ENCODE results near the gene ELP4.

- TF ChIP-seq EZH2phosphoT487 (IDR thresholded peaks at IDR 0.05; ENCODE audit: insufficient read depth, low read depth): no peak
- no peak for TF ChIP-seq EZH2 (IDR thresholded peaks at IDR 0.05; ENCODE audit: insufficient read depth, poor library complexity, severe bottlenecking)
Observed at GRCh38 chr11:31783252-31783651, 273.7 kb downstream of the ELP4 start.

Data from GM23248 (cell line).